OCI-LY1 (cell line): ENCODE measurements around the gene CD300E.

ENCODE experiments used
- CTCF ChIP-seq: fragments of 200-600 bp; sonication (generic), shearing (Covaris generic); IDR thresholded peaks from 2 replicates; pipeline ENCODE4 v1.5.1; 2017; ENCODE audit warnings: mild to moderate bottlenecking, antibody characterized with exemption, low read length, moderate library complexity, mixed read lengths
- EZH2 ChIP-seq: fragments of 200-600 bp; sonication (generic), shearing (Covaris generic); IDR thresholded peaks from 2 replicates; pipeline ENCODE4 v1.8.0; 2017; ENCODE audit warnings: borderline replicate concordance, mixed run types, mild to moderate bottlenecking, antibody characterized with exemption, low read length, moderate library complexity, mixed read lengths

GRCh38 chr17:74592087-74592990 is 31.2 kb downstream of the CD300E start, which contains the start of gene CD300LD:
- no peak for TF ChIP-seq CTCF
- TF ChIP-seq EZH2, result no peak
